H9 (cell line): ENCODE results near the gene GNB1L. TPM values are rescaled to one million over a fixed set of nuclear protein-coding genes. Genes with fewer than 3 reads are reported as not detected.

Experiments
- DNase-seq: peaks from one replicate; pipeline ENCODE4 v3.0.0-alpha.2; 2017
- H2AFZ ChIP-seq: one replicate; pipeline ENCODE4 v1.6.1; 2013; ENCODE audit warnings: mild to moderate bottlenecking, low read length, control low read depth, moderate library complexity
- H2AK5ac ChIP-seq: 2 replicates; pipeline ENCODE4 v1.6.1; 2013; ENCODE audit warnings: low read length, control low read depth, mixed read lengths; ENCODE audit not compliant: insufficient read length
- H2BK120ac ChIP-seq: one replicate; pipeline ENCODE4 v1.6.1; 2013; ENCODE audit warnings: low read depth, mild to moderate bottlenecking, low read length, control low read depth, inconsistent platforms; ENCODE audit not compliant: poor library complexity, severe bottlenecking
- H2BK12ac ChIP-seq: 2 replicates; pipeline ENCODE4 v1.6.1; 2013; ENCODE audit warnings: low read length, control low read depth, mixed read lengths, low read depth; ENCODE audit not compliant: insufficient read length
- H2BK15ac ChIP-seq: 2 replicates; pipeline ENCODE4 v1.6.1; 2013; ENCODE audit warnings: low read depth, low read length, control low read depth
- H2BK20ac ChIP-seq: one replicate; pipeline ENCODE4 v1.6.1; 2013; ENCODE audit warnings: low read depth, mild to moderate bottlenecking, low read length, control low read depth, inconsistent platforms; ENCODE audit not compliant: poor library complexity, severe bottlenecking
- H2BK5ac ChIP-seq: 2 replicates; pipeline ENCODE4 v1.6.1; 2013; ENCODE audit warnings: low read length, control low read depth, mixed read lengths; ENCODE audit not compliant: insufficient read length
- H3K14ac ChIP-seq: 2 replicates; pipeline ENCODE4 v1.6.1; 2013; ENCODE audit warnings: low read length, control low read depth; ENCODE audit not compliant: insufficient read depth
- H3K18ac ChIP-seq: 2 replicates; pipeline ENCODE4 v1.6.1; 2013; ENCODE audit warnings: low read depth, mild to moderate bottlenecking, mixed read lengths, low read length, control low read depth; ENCODE audit not compliant: insufficient read length
- H3K23ac ChIP-seq: 2 replicates; pipeline ENCODE4 v1.6.1; 2013; ENCODE audit warnings: low read length, control low read depth, mixed read lengths, low read depth; ENCODE audit not compliant: insufficient read length
- H3K23me2 ChIP-seq: 2 replicates; pipeline ENCODE4 v1.6.1; 2013; ENCODE audit warnings: low read depth, mild to moderate bottlenecking, mixed read lengths, low read length, control low read depth; ENCODE audit not compliant: insufficient read length, poor library complexity, severe bottlenecking
- H3K27ac ChIP-seq: 2 replicates; pipeline ENCODE4 v1.5.1; 2013; ENCODE audit warnings: low read length, control low read depth, mixed read lengths, low read depth; ENCODE audit not compliant: insufficient read length
- H3K27me3 ChIP-seq: 2 replicates; pipeline ENCODE4 v1.6.1; 2013; ENCODE audit warnings: low read length, control low read depth, inconsistent platforms; ENCODE audit not compliant: insufficient read depth
- H3K4ac ChIP-seq: 2 replicates; pipeline ENCODE4 v1.6.1; 2013; ENCODE audit warnings: low read depth, mild to moderate bottlenecking, control low read depth, inconsistent platforms, low read length, moderate library complexity
- H3K4me1 ChIP-seq: 2 replicates; pipeline ENCODE4 v1.6.1; 2013; ENCODE audit warnings: low read length, control low read depth, inconsistent platforms; ENCODE audit not compliant: insufficient read depth
- H3K4me2 ChIP-seq: 2 replicates; pipeline ENCODE4 v1.6.1; 2013; ENCODE audit warnings: low read length, control low read depth, mixed read lengths; ENCODE audit not compliant: insufficient read length, insufficient read depth
- H3K56ac ChIP-seq: 2 replicates; pipeline ENCODE4 v1.6.1; 2013; ENCODE audit warnings: low read depth, mild to moderate bottlenecking, mixed read lengths, low read length, control low read depth; ENCODE audit not compliant: insufficient read length
- H3K79me1 ChIP-seq: 2 replicates; pipeline ENCODE4 v1.6.1; 2013; ENCODE audit warnings: low read depth, mild to moderate bottlenecking, moderate library complexity, low read length, control low read depth, inconsistent platforms; ENCODE audit not compliant: insufficient read depth, poor library complexity, severe bottlenecking
- H3K79me2 ChIP-seq: 2 replicates; pipeline ENCODE4 v1.6.1; 2013; ENCODE audit warnings: low read length, control low read depth, inconsistent platforms; ENCODE audit not compliant: insufficient read depth
- H3K9ac ChIP-seq: 2 replicates; pipeline ENCODE4 v1.6.1; 2013; ENCODE audit warnings: low read length, control low read depth, mixed read lengths; ENCODE audit not compliant: insufficient read length; ENCODE audit errors: extremely low read depth
- H3K9me3 ChIP-seq: one replicate; pipeline ENCODE4 v1.6.1; 2013; ENCODE audit warnings: low read depth, low read length, inconsistent platforms; ENCODE audit not compliant: control insufficient read depth
- H3T11ph ChIP-seq: one replicate; pipeline ENCODE4 v1.6.1; 2013; ENCODE audit warnings: mild to moderate bottlenecking, low read length, control low read depth, inconsistent platforms
- H4K20me1 ChIP-seq: one replicate; pipeline ENCODE4 v1.6.1; 2013; ENCODE audit not compliant: control insufficient read depth, insufficient read length, insufficient read depth
- H4K5ac ChIP-seq: 2 replicates; pipeline ENCODE4 v1.6.1; 2013; ENCODE audit warnings: low read depth, mild to moderate bottlenecking, mixed read lengths, low read length, control low read depth; ENCODE audit not compliant: insufficient read length
- H4K8ac ChIP-seq: replicated peaks from 2 replicates; pipeline ENCODE4 v1.6.1; 2013; ENCODE audit warnings: low read length, control low read depth, mixed read lengths, low read depth; ENCODE audit not compliant: insufficient read length
- H4K91ac ChIP-seq: 2 replicates; pipeline ENCODE4 v1.6.1; 2013; ENCODE audit warnings: low read depth, mild to moderate bottlenecking, moderate library complexity, mixed read lengths, low read length, control low read depth; ENCODE audit not compliant: insufficient read length
- H3K27ac Mint-ChIP-seq, 3 experiments: 2 replicates in 2 of 3; 3 replicates in 1 of 3; pipeline ENCODE4 v1.8.0; 2020 to 2021; ENCODE audit warnings: mixed read lengths in 3 of 3, mild to moderate bottlenecking in 1 of 3, moderate library complexity in 1 of 3
- H3K27me3 Mint-ChIP-seq: 2 replicates; pipeline ENCODE4 v1.8.0; 2021; ENCODE audit warnings: low read depth, mild to moderate bottlenecking, moderate library complexity, mixed read lengths
- H3K36me3 Mint-ChIP-seq, 3 experiments: 2 replicates in 2 of 3; 3 replicates in 1 of 3; pipeline ENCODE4 v1.8.0; 2020 to 2021; ENCODE audit warnings: low read depth in 3 of 3, mixed read lengths in 3 of 3; ENCODE audit not compliant: insufficient read depth in 1 of 3
- H3K4me1 Mint-ChIP-seq, 2 experiments: 2 replicates each; pipeline ENCODE4 v1.8.0; 2020; ENCODE audit warnings: mixed read lengths in 2 of 2
- H3K4me3 Mint-ChIP-seq, 2 experiments: 2 replicates in 1 of 2; 3 replicates in 1 of 2; pipeline ENCODE4 v1.8.0; 2020 to 2021; ENCODE audit warnings: mild to moderate bottlenecking in 2 of 2, mixed read lengths in 2 of 2, moderate library complexity in 1 of 2
- H3K9me3 Mint-ChIP-seq, 2 experiments: 2 replicates in 1 of 2; 3 replicates in 1 of 2; pipeline ENCODE4 v1.8.0; 2020; ENCODE audit warnings: mild to moderate bottlenecking in 2 of 2, mixed read lengths in 2 of 2, moderate library complexity in 1 of 2
- CTCF ChIP-seq: fragments of 200-600 bp; sonication (generic); conservative IDR thresholded peaks from 3 replicates; pipeline ENCODE4 v1.8.0; 2021; ENCODE audit warnings: antibody characterized with exemption, mild to moderate bottlenecking
- whole genome bisulfite sequencing: extraction: QIAGEN DNeasy Blood & Tissue Kit; methylation state at CpG from one replicate; pipeline ENCODE4 v1.1.7; 2013; ENCODE audit warnings: missing lambda C conversion rate, low lambda C conversion rate, mixed read lengths; ENCODE audit not compliant: insufficient read length; ENCODE audit errors: extremely low coverage; 5-methylcytosine and 5-hydroxymethylcytosine counted together
- total RNA-seq: library from RNA; stranded (reverse); gene quantifications from 2 replicates; pipeline ENCODE4 v1.2.1, GENCODE V29; 2021

Gene GNB1L
- total RNA-seq, 1 experiment from 2014 or later: 22.4 TPM

- WGBS: no CpG with 5 or more reads among the region's 10 CpGs
- H3K23me2 ChIP-seq: no peaks in the 10 kb centered on the region
- no peaks in the 10 kb centered on the region for H3K4me1 ChIP-seq
- no peak overlapping the region for H3K14ac ChIP-seq
- H3K4me2 ChIP-seq: no peak overlapping the region
- H3K4me3 Mint-ChIP-seq: no peak overlapping the region
- H2BK12ac ChIP-seq: no peak overlapping the region
- H3K23ac ChIP-seq: no peak overlapping the region
- H2BK120ac ChIP-seq: no peak overlapping the region
- peak; percentile 64 for TF ChIP-seq CTCF
- H2BK15ac ChIP-seq: no peak overlapping the region
- H3K79me1 ChIP-seq: no peaks in the 10 kb centered on the region
- H3K36me3 Mint-ChIP-seq: no peaks in the 10 kb centered on the region
- H3K27ac ChIP-seq: no peak overlapping the region
- H3K18ac ChIP-seq: no peak overlapping the region
- no peaks in the 10 kb centered on the region for H3K9me3 ChIP-seq
- H3K56ac ChIP-seq: no peak overlapping the region
- no peak overlapping the region for H3T11ph ChIP-seq
- no peak overlapping the region for H2BK20ac ChIP-seq
- H4K8ac ChIP-seq: no peak overlapping the region
- peaks cover 78% of the 10 kb centered on the region for H3K27me3 Mint-ChIP-seq
- peak; percentile 64 for DNase-seq
- no peak overlapping the region for H4K91ac ChIP-seq
- peaks cover 51% of the 10 kb centered on the region for H3K27me3 ChIP-seq
- H4K20me1 ChIP-seq: peaks cover 3% of the 10 kb centered on the region
- no peak overlapping the region for H2BK5ac ChIP-seq
- peaks cover 13 to 31% of the 10 kb centered on the region in 2 experiments for H3K4me1 Mint-ChIP-seq
- H3K9me3 Mint-ChIP-seq: peaks cover 3 to 4% of the 10 kb centered on the region in 2 experiments; a peak in 3 of 5 replicates
- no peak overlapping the region for H2AK5ac ChIP-seq
- no peak overlapping the region for H2AFZ ChIP-seq
- H3K4ac ChIP-seq: no peak overlapping the region
- no peaks in the 10 kb centered on the region for H3K79me2 ChIP-seq
- H3K9ac ChIP-seq: no peak overlapping the region
- no peak overlapping the region for H3K27ac Mint-ChIP-seq
- no peak overlapping the region for H4K5ac ChIP-seq
These were observed 101.4 kb downstream of the GNB1L start for GRCh38 chr22:19753090-19753842.
